NCI-H446 treated with DMSO at 0.1 percent for 48 hours (cell line): Measurements from ENCODE around the gene ENTPD6.
"Not testable (repeated sequence)": the region's sequence is repeated elsewhere in the genome, so short reads cannot be mapped to it uniquely, and the experiment has no call there.

Source experiments
- DNase-seq: peaks from one replicate; lab custom pipeline; 2025; lab: John Stamatoyannopoulos, UW

ENTPD6 gene

DNA sequence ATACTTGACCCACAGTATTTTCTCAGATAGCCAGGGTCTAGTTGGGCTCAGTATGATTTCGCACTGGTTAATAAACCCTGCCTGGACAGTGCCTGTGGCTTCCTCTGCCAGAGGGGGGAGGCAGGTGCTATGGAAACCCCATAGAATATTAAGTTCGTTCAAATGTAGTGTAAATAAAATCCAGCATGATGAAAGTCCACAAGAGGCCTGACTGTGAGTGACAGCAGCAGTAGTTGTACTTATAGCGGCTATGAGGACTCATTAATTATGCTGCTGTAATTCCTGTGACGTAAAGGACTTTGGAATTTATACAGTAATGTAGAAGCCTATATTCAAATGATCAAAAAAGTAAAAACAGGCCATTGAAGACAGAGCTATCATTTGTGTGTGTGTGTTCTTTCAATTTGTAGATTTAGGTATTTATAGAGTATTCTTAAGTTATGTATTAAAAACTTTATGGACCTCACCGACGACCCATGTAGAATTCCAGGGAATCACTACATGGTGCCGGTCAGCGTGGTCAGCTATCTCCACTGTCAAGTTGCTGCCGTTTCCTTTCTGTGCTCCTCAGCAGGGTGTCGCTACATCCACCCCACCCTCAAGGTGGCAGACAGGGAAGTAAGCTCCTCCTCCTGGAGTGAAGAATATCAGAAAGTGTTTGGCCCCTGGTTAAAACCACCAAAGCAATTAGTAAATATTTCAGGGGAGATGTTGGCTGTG is 62.4 kb downstream of the ENTPD6 start:
- DNase-seq: no peak

DNA sequence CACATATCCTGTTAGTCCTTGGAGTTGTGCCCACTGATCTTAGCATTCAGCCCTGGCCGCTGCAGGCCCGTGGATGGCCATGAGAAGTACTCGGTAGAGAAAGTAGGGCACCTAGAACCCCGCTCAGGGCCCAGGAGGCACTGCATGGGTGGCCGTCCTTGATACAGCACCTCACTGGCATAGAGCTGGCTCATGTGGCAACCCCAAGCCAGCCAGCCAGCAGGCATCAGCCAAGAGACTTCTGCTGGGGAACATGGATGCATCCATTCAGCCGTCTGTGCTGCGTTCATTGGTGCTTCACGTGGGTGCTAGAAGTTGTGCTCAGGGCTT is 62.9 kb downstream of the ENTPD6 start:
- no peak for DNase-seq

DNA sequence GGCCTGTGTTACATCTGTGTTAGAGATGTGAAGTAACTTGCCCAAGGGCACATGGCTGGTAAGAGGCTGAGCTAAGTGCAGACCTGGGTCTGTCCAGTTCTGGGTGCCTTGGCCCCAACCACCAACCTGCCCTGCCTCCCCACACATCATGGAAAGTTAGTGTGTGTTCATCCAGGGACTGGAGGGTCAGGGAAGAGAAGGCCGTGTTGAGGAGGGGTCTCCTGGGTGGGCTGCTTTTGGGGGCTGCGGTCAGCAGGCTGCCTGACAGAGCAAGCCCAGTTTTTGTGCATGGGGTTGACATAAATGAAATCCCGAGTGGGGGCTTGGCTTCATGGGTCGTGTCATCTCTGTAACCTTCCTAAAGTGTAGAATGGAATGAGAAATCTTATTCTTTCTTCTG is 63.3 kb downstream of the ENTPD6 start:
- DNase-seq: no peak

DNA sequence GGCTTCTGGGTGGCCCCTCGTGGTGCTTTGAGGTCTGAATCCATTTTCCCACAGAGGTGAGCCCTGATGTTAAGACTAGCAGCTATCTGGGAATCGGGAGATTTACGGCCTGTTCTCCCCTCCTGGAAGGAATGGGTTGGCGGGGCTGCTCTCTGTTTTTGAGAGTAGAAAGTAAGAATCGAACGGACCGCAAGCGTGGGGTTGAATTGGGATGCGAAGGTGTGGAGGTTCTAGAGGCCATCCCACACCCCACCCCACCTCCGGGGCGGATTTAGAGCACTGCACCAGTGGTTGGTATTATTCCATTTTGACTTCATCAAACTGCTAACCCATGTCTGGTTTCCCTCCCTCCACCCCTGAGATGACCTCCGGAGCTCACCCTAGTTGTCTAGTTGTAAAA is 63.8 kb downstream of the ENTPD6 start:
- no peak for DNase-seq

DNA sequence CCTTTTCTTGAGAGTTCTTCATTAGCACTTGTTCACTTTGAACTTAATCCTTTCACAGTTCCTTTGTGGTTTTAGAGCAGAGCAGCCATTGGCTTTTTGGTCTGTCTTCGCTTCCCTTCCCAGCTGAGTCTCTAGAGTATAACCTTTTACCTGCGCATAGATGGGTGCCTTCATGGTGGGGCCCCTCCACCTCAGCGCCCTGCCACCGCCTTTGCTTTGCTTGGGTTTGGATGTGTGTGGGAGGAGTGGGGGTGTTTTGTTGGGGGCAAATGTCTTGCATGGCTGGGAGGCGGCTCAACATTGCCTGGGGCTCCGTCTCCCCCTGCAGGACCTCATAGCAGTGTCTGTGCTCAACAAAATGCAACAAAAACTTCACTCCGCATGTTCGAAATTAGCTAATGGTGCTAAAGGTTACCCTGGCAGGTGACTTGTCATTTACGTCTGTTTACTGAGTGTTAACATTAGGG is 64.3 kb downstream of the ENTPD6 start:
- no peak for DNase-seq

DNA sequence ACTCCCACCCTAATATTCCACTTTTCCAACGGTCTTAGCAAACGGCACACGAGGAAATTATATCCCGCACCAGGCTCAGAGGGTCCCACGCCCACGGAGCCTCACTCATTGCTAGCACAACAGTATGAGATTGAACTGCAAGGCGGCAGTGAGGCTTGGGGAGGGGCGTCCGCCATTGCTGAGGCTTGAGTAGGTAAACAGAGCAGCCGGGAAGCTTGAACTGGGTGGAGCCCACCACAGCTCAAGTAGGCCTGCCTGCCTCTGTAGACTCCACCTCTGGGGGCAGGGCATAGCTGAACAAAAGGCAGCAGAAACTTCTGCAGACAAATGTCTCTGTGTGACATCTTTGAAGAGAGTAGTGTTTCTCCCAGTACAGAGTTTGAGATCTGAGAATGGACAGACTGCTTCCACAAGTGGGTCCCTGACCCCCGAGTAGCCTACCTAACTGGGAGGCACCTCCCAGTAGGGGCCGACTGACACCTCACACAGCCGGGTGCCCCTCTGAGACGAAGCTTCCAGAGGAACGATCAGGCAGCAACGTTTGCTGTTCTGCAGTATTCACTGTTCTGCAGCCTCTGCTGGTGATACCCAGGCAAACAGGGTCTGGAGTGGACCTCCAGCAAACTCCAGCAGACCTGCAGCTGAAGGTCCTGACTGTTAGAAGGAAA is 65.4 kb downstream of the ENTPD6 start:
- DNase-seq: not testable (repeated sequence)

DNA sequence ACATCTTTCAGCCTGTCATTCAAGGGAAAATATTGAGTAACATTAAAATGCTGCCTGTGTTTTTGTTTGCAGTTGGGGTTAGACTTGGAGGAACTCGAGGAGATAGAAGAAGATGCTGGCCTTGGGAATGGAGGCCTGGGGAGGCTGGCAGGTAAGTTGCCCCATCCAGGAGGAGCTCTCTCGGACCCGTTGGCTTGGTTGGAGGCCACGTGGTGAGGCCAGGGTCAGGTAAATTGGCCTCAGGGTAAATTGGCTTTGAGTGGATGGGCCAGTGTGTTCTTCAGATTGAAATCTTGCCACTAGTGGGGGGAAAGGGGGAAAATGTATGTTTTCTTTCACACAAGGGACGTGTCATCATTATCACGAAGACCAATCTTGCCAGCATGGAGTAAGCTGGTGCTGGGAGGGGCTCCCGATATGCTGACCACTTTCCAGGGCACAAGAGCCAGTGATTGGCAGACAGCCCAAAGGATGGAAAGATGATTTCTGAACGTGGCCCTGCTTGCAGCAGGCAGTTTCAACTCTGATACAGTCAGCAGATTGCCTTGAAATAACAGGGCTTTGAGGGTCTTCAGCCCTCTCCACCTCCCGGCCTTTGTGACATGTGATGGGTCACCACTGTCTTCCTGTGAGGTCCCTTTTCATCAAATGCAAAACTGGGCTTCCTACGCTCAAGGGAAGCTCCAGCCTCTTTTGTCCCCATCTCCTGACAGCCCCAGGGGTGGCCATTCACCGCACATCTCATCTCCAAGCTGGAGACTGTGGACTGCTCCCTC is 73.7 kb downstream of the ENTPD6 start:
- no peak for DNase-seq

DNA sequence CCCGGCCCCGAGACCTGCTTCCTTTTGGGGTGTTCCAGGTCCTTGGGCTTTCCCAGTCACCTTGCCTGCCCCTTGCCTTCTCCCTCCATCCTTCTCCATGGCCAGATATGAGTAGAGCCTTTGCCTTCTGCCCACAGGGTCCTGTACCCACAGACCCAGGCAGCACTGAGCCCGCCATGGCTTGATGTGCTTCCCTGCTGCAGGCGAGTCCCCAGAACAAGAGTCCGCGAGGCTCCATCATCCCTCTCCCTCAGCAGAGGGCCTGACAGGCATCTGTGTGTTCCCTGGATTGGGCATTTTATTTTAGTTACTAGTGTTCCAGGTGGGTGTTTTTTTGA is 74.3 kb downstream of the ENTPD6 start:
- DNase-seq: no peak

DNA sequence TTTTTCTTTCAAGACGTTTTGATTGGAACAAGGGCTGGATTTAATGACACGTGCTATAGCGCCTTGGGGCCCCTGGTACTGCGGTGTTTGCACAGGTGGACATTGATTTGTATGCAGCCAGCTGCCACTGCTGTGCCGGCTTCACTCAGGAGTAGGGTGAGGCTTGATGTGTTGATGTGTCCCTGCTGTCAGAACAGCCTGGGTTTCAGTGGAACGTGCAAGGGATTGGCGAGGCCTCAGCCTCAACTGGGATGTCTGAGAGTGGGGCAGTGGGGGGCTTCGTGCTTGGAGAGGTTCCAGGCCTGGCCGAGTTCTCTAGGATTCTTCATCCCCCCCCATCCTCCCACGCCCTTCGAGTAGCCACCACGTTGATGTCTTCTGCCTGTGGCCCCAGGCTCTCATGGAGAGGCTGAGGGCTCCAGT is 75.3 kb downstream of the ENTPD6 start:
- DNase-seq: no peak

DNA sequence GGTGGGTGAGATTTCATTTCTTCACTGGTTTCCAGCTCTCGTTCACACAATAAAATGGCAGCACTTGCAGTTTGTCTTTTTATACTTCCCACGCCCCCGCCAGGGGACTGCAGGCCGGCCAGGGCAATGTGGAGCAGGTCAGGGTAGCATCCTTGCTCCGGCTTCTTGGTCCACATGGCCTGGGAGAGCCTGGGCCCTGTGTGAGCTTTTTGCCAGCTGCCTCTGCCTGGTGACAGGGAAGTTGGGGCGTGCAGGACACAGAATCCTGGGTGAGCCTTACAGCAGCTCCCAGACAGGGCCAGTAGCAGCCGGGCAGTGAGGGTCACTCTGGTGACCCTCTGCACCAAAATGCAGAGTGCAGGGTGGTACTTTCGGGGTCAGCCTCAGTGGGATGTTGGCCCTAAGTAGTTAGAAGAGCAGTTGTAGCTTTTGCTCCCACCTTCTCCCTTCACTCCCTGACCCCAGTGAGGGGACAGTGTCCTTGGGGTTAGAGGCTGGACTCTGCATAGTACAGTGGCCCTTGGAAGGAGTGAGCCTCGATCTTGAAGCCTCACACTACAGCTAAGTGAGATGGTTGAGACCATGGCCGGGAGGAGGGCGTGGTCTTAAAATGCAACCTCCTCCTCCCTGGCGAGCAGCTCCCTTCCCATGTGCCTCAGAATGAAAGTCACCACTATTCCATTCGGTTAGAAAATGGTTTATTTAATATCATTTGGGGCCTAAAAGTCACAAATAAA is 76.1 kb downstream of the ENTPD6 start:
- DNase-seq: no peak

DNA sequence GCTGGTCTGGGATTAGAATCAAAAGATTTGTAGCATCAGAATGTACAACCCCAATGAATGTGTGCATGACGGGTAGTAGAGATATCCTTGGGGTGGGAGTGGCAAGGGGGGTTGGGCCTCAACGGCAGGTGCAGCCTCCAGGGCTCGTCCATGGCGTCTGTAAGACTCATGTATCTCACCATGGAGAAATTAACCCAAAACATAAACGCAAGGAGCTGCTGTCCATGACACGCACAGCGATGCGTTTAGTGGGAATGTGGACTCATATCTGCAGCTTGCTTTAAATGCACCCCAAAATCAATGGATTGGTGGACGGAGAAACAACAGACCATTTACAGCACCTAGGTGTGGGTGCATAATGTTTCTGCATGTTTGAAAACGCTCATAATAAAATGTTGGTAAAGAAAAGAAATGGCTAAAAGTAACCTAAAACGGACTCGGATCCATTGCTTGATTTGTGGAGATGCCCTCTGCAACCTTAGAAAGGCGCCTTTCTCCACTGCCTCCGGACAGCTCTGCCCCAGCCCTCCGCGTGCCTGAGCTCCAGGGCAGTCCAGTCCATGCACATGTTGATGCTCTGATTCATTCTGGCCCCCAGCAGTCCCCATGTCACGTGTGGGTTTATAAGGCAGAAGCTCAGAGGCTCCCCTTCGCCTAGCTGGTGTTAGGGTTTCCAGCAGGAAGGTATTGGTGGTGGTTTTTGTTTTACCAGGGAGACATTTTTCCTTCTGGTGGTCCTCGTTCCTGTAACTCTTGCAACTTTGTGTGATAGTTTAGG is 76.9 kb downstream of the ENTPD6 start:
- DNase-seq: no peak

DNA sequence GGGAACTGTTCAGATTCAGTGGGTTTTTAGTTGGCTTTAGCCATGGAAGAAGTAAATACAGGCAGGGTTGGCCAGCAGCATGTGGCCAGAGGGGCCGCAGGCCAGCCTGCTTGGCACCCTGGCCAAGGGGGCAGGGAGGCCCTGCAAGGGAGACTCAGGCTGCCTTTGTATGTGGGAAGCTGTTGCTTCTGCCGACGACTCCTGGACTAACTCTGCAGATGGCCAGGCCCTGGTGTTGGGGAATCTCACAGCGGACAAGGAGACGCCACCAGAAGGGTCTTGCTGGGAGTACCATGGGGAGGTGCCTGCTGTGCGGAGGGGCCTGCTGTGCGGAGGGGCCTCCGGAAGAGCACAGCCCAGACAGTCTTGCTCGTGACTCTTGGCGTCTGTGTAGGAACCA is 77.5 kb downstream of the ENTPD6 start:
- DNase-seq: no peak

DNA sequence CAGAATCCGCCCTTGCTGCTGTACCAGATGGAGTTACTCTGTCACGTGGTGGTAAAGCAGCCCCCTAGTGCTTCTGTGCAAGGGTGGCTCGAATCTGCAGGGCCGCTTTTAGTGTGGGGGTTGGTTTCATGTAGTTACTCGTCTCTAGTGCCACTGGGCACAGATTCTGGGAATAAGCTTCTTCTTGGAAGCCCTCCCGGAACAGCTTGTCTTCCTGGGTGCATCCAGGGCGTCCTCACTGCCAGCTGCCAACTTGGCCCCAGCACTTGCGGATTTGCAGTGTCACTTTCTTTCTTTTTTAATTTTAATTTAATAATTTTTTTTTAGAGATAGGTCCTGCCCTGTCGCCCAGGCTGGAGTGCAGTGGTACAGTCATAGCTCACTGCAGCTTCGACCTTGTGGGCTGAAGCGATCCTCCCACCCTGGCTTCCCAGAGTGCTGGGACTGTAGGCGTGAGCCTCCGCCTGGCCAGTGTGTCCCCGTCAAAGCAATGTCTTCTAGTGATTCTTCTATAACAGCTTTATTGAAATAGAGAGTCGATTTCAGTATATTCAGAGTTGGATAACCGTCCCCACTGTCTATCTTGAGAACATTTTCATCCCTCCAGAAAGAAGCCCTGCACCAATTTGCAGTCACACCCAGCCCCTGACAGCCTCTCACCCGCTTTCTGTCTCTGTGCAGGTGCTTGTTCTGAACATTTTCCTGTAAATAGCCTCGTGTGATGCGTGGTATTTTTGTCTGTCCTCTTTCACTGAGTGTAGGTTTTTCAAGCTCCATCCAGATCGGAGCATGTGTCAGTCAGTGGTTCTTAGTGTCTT is 78.2 kb downstream of the ENTPD6 start:
- DNase-seq: peak; percentile 92

DNA sequence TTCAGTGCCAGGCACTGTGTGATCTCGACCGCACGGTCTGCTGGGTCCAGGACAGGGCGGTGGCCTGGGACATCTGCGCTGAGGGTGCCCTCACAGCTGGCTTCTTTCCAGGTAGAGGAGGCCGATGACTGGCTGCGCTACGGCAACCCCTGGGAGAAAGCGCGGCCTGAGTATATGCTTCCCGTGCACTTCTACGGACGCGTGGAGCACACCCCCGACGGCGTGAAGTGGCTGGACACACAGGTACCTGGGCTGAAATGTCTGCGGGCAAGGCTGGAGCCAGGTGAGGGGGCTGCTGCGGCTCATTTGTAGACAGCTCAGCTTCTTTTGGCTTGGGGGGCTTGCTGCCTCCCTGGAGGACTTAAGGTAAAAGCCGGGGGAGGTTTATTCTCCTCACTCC is 79.0 kb downstream of the ENTPD6 start:
- DNase-seq: no peak

DNA sequence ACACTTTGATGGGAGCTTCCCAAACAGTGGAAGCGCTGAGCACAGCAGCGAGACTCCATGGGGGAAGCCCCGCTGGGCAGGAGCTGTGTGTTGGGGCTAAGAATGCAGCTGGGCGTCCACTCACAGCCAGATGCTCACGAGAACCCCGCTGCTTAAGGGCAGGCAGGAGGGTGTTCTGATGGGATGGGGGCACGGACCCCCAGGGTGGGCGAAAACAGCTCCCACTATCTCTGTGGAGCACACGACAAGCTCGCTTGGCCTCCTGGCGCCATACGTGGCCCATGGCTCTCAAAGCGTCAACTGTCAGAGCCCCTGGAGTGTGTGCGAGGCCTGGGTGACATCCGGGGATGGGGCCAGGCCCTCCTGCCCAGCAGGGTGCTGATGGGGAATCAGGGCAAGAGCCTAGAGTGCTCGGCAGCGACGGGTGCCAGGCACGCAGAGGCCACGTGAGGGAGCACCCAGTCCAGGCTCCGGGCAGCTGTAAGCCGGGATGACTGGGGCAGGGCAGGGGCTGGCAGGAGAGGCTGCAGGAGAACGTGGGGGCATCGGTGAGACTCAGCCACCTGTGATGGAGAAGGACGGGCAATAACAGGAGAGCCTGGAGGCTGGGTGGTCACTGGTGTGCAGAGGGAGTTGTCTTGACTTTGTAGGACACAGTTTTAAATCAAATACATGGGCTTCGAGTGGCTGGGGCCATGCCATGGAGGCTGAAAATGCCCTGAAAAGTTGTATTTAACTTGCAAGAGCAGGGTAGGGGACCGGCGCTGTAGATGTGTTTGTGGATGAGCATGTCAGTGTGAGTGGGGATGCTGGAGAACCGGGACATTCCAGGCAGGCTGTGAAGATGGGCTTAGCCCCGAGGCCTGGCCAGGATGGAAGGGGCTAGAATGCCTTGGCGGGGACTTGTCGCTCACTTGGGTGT is 79.6 kb downstream of the ENTPD6 start:
- no peak for DNase-seq

DNA sequence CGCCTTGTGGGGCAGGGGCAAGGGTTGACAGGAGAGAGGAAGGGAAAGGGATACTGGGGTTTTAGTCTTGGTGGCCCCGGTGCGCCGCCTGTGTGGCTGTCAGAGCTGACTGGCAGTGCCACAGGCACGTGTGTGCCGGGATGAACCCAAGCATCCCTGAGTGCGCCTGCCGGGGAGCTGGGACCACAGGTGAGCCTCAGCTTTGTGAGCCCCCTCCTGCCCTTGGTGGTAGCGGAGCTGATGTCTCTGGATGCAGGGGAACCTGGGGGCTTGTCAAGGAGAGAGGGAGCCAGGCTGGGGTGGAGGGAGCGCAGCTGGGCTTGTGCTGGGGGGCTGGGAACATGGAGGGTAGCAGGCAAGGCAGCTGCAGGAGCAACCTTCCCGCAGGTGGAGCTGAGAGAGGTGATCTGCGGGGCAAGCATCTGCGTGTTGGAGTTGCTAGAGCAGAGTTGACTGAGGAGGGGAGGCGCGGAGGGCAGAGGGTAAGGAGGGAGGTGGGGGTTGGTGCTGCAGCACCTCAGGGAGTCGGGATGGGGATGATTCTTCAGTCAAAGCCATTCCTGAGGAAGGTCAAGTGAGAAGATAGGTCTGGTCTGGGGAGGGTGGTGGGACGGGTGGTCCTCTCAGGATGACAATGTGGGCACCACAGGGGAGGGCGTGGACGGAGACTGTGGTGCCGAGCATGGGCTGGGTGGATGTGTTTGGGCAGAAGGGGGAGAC is 80.5 kb downstream of the ENTPD6 start:
- DNase-seq: no peak
